HEK293 (cell line): ENCODE data around the gene TCF3.
A peak's percentile ranks its signal among the peaks of the same experiment; 100 is the strongest.

ENCODE experiments used
- BCL11B ChIP-seq: fragments of 450-650 bp; formaldehyde crosslinking; IDR thresholded peaks from 2 replicates; pipeline ENCODE4 v1.5.1; 2016; ENCODE audit warnings: low read depth, missing biosample characterization, missing genetic modification characterization
- GLI2 ChIP-seq: fragments of 450-650 bp; formaldehyde crosslinking; IDR thresholded peaks from 2 replicates; pipeline ENCODE4; 2017; ENCODE audit warnings: missing biosample characterization, missing genetic modification characterization, low read depth, borderline replicate concordance
- GLIS2 ChIP-seq: fragments of 450-650 bp; formaldehyde crosslinking; IDR thresholded peaks from 2 replicates; pipeline ENCODE4 v1.5.1; 2016; ENCODE audit warnings: missing biosample characterization, missing genetic modification characterization
- KLF8 ChIP-seq: fragments of 450-650 bp; formaldehyde crosslinking; IDR thresholded peaks from 2 replicates; pipeline ENCODE4 v1.5.1; 2016; ENCODE audit warnings: missing biosample characterization, missing genetic modification characterization
- REST ChIP-seq: fragments of 450-650 bp; formaldehyde crosslinking; IDR thresholded peaks from 2 replicates; pipeline ENCODE4 v1.5.1; 2016; ENCODE audit warnings: missing biosample characterization, missing genetic modification characterization
- ZBTB17 ChIP-seq: fragments of 450-650 bp; formaldehyde crosslinking; IDR thresholded peaks from 2 replicates; pipeline ENCODE4 v1.5.1; 2016; ENCODE audit warnings: missing biosample characterization, missing genetic modification characterization
- ZFHX2 ChIP-seq: fragments of 450-650 bp; formaldehyde crosslinking; conservative IDR thresholded peaks from 2 replicates; pipeline ENCODE4 v1.5.1; 2016; ENCODE audit warnings: missing biosample characterization, missing genetic modification characterization
- ZFP3 ChIP-seq: fragments of 450-650 bp; formaldehyde crosslinking; IDR thresholded peaks from 2 replicates; pipeline ENCODE4 v1.5.1; 2016; ENCODE audit warnings: low read depth, missing biosample characterization, missing genetic modification characterization
- ZNF175 ChIP-seq: fragments of 450-650 bp; formaldehyde crosslinking; IDR thresholded peaks from 2 replicates; pipeline ENCODE4 v1.5.1; 2016; ENCODE audit warnings: missing biosample characterization, missing genetic modification characterization
- ZNF184 ChIP-seq: fragments of 450-650 bp; IDR thresholded peaks from 2 replicates; pipeline ENCODE4 v1.5.1; 2018; ENCODE audit warnings: missing biosample characterization, mild to moderate bottlenecking, missing genetic modification characterization
- ZNF19 ChIP-seq: fragments of 450-650 bp; formaldehyde crosslinking; IDR thresholded peaks from 2 replicates; pipeline ENCODE4; 2016; ENCODE audit warnings: missing biosample characterization, missing genetic modification characterization, low read depth
- ZNF24 ChIP-seq: fragments of 450-650 bp; formaldehyde crosslinking; IDR thresholded peaks from 2 replicates; pipeline ENCODE4 v1.5.1; 2016; ENCODE audit warnings: missing biosample characterization, missing genetic modification characterization
- ZNF404 ChIP-seq: fragments of 450-650 bp; formaldehyde crosslinking; IDR thresholded peaks from 2 replicates; pipeline ENCODE4 v1.5.1; 2017; ENCODE audit warnings: missing biosample characterization, missing genetic modification characterization
- ZNF692 ChIP-seq: fragments of 450-650 bp; formaldehyde crosslinking; IDR thresholded peaks from 2 replicates; pipeline ENCODE4 v1.5.1; 2016; ENCODE audit warnings: missing biosample characterization, missing genetic modification characterization
- ZNF704 ChIP-seq: fragments of 450-650 bp; formaldehyde crosslinking; IDR thresholded peaks from 2 replicates; pipeline ENCODE4 v1.5.1; 2016; ENCODE audit warnings: missing biosample characterization, missing genetic modification characterization
- ZNF768 ChIP-seq: fragments of 450-650 bp; formaldehyde crosslinking; IDR thresholded peaks from 2 replicates; pipeline ENCODE4 v1.5.1; 2018; ENCODE audit warnings: missing biosample characterization, mild to moderate bottlenecking, missing genetic modification characterization
- ZNF837 ChIP-seq: fragments of 450-650 bp; formaldehyde crosslinking; IDR thresholded peaks from 2 replicates; pipeline ENCODE4 v1.5.1; 2016; ENCODE audit warnings: missing biosample characterization, missing genetic modification characterization
- TF ChIP-seq, protein P1 (sequence below): fragments of 450-650 bp; formaldehyde crosslinking; conservative IDR thresholded peaks from 2 replicates; pipeline ENCODE4 v1.5.1; 2016; ENCODE audit warnings: low read depth, missing biosample characterization, missing genetic modification characterization
- TF ChIP-seq, protein P2 (sequence below): fragments of 450-650 bp; formaldehyde crosslinking; IDR thresholded peaks from 2 replicates; pipeline ENCODE4 v1.5.1; 2016; ENCODE audit warnings: missing biosample characterization, missing genetic modification characterization
- TF ChIP-seq, protein P3 (sequence below): fragments of 450-650 bp; formaldehyde crosslinking; IDR thresholded peaks from 2 replicates; pipeline ENCODE4 v1.5.1; 2017; ENCODE audit warnings: missing biosample characterization, missing genetic modification characterization

TCF3 gene

GRCh38 chr19:1675633-1676350 lies 23.4 kb upstream of the TCF3 start (continued):
- no peak for TF ChIP-seq GLI2
- TF ChIP-seq ZNF24 (tag by site-specific recombination): no peak
- TF ChIP-seq ZFP3: no peak
- no peak for TF ChIP-seq KLF8 (tag by site-specific recombination)
- TF ChIP-seq ZNF404 (tag by site-specific recombination): no peak
- TF ChIP-seq, protein P1, sequence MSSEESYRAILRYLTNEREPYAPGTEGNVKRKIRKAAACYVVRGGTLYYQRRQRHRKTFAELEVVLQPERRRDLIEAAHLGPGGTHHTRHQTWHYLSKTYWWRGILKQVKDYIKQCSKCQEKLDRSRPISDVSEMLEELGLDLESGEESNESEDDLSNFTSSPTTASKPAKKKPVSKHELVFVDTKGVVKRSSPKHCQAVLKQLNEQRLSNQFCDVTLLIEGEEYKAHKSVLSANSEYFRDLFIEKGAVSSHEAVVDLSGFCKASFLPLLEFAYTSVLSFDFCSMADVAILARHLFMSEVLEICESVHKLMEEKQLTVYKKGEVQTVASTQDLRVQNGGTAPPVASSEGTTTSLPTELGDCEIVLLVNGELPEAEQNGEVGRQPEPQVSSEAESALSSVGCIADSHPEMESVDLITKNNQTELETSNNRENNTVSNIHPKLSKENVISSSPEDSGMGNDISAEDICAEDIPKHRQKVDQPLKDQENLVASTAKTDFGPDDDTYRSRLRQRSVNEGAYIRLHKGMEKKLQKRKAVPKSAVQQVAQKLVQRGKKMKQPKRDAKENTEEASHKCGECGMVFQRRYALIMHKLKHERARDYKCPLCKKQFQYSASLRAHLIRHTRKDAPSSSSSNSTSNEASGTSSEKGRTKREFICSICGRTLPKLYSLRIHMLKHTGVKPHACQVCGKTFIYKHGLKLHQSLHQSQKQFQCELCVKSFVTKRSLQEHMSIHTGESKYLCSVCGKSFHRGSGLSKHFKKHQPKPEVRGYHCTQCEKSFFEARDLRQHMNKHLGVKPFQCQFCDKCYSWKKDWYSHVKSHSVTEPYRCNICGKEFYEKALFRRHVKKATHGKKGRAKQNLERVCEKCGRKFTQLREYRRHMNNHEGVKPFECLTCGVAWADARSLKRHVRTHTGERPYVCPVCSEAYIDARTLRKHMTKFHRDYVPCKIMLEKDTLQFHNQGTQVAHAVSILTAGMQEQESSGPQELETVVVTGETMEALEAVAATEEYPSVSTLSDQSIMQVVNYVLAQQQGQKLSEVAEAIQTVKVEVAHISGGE (tag by site-specific recombination): no peak
- TF ChIP-seq ZFHX2 (tag by site-specific recombination): no peak
- no peak for TF ChIP-seq ZNF184 (tag by site-specific recombination)
- TF ChIP-seq BCL11B (tag by site-specific recombination): no peak
- TF ChIP-seq, protein P2, sequence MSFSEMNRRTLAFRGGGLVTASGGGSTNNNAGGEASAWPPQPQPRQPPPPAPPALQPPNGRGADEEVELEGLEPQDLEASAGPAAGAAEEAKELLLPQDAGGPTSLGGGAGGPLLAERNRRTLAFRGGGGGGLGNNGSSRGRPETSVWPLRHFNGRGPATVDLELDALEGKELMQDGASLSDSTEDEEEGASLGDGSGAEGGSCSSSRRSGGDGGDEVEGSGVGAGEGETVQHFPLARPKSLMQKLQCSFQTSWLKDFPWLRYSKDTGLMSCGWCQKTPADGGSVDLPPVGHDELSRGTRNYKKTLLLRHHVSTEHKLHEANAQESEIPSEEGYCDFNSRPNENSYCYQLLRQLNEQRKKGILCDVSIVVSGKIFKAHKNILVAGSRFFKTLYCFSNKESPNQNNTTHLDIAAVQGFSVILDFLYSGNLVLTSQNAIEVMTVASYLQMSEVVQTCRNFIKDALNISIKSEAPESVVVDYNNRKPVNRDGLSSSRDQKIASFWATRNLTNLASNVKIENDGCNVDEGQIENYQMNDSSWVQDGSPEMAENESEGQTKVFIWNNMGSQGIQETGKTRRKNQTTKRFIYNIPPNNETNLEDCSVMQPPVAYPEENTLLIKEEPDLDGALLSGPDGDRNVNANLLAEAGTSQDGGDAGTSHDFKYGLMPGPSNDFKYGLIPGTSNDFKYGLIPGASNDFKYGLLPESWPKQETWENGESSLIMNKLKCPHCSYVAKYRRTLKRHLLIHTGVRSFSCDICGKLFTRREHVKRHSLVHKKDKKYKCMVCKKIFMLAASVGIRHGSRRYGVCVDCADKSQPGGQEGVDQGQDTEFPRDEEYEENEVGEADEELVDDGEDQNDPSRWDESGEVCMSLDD (tag by site-specific recombination): no peak
- TF ChIP-seq, protein P3, sequence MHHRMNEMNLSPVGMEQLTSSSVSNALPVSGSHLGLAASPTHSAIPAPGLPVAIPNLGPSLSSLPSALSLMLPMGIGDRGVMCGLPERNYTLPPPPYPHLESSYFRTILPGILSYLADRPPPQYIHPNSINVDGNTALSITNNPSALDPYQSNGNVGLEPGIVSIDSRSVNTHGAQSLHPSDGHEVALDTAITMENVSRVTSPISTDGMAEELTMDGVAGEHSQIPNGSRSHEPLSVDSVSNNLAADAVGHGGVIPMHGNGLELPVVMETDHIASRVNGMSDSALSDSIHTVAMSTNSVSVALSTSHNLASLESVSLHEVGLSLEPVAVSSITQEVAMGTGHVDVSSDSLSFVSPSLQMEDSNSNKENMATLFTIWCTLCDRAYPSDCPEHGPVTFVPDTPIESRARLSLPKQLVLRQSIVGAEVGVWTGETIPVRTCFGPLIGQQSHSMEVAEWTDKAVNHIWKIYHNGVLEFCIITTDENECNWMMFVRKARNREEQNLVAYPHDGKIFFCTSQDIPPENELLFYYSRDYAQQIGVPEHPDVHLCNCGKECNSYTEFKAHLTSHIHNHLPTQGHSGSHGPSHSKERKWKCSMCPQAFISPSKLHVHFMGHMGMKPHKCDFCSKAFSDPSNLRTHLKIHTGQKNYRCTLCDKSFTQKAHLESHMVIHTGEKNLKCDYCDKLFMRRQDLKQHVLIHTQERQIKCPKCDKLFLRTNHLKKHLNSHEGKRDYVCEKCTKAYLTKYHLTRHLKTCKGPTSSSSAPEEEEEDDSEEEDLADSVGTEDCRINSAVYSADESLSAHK (tag by site-specific recombination): no peak
- TF ChIP-seq ZNF175 (tag by site-specific recombination): no peak
- TF ChIP-seq ZNF768 (tag by site-specific recombination): peak; percentile 1; the same call in 1 of the 2 replicates
- no peak for TF ChIP-seq ZNF692 (tag by site-specific recombination)
- TF ChIP-seq REST (tag by site-specific recombination): no peak
- TF ChIP-seq ZNF704 (tag by site-specific recombination): no peak
- TF ChIP-seq ZNF19 (tag by site-specific recombination): no peak
- 0 out of 2 replicates have a peak, but pooled peaks have one; percentile 24 for TF ChIP-seq ZBTB17 (tag by site-specific recombination)
- TF ChIP-seq ZNF837 (tag by site-specific recombination): no peak
- TF ChIP-seq GLIS2 (tag by site-specific recombination): 0 out of 2 replicates have a peak, but pooled peaks have one; percentile 7
- TF ChIP-seq, all 188 proteins: peak for 4
